Ascending aorta (tissue), 2 donors: Measurements from ENCODE around the gene TRIM46. TPM values are rescaled to one million over a fixed set of nuclear protein-coding genes. Genes with fewer than 3 reads are reported as not detected.

Source experiments
- DNase-seq, 2 donors: peaks; one replicate each; pipeline ENCODE4 v3.0.0-alpha.2; 2019; ENCODE audit warnings: low spot score in 2 of 2
- H3K27ac ChIP-seq, 2 donors: fragments of 200-600 bp; sonication (generic); one replicate each; pipeline ENCODE4 v1.5.1; 2016 to 2017; ENCODE audit warnings: mild to moderate bottlenecking in 1 of 2
- H3K27me3 ChIP-seq: fragments of 200-600 bp; sonication (generic); one replicate; pipeline ENCODE4 v1.5.1; 2017
- H3K36me3 ChIP-seq, 2 donors: fragments of 200-600 bp; sonication (generic); one replicate each; pipeline ENCODE4 v1.5.1; 2016
- H3K4me1 ChIP-seq, 2 donors: fragments of 200-600 bp; sonication (generic); one replicate each; pipeline ENCODE4 v1.5.1; 2016 to 2017; ENCODE audit warnings: mild to moderate bottlenecking in 1 of 2
- H3K4me3 ChIP-seq, 2 donors: fragments of 200-600 bp; sonication (generic); one replicate each; pipeline ENCODE4 v1.5.1; 2016 to 2017; ENCODE audit warnings: mild to moderate bottlenecking in 1 of 2
- H3K9me3 ChIP-seq, 2 donors: fragments of 200-600 bp; sonication (generic); one replicate each; pipeline ENCODE4 v1.5.1; 2016
- intact Hi-C: fragments of 100-400 bp; cut with DNase I; formaldehyde crosslinking; loops from one replicate; pipeline ENCODE4 v1.15.1; 2023
- total RNA-seq: library from RNA; depleted of rRNA; stranded (reverse); fragments of >200 nt; gene quantifications from one replicate; pipeline ENCODE4 v1.1.0, GENCODE V29; 2016
- TF ChIP-seq, protein P1 (sequence below), 3 experiments: fragments of 200-600 bp in 2 of 3; fragments of 450-650 bp in 1 of 3; sonication (generic) in 2 of 3; IDR thresholded peaks; one replicate each; pipeline ENCODE4 v1.5.1; 2016 to 2019; ENCODE audit warnings: antibody characterized with exemption in 3 of 3, mild to moderate bottlenecking in 1 of 3, moderate library complexity in 1 of 3

TRIM46 gene
- total RNA-seq, 1 donor from 2014 or later: not detected

DNA sequence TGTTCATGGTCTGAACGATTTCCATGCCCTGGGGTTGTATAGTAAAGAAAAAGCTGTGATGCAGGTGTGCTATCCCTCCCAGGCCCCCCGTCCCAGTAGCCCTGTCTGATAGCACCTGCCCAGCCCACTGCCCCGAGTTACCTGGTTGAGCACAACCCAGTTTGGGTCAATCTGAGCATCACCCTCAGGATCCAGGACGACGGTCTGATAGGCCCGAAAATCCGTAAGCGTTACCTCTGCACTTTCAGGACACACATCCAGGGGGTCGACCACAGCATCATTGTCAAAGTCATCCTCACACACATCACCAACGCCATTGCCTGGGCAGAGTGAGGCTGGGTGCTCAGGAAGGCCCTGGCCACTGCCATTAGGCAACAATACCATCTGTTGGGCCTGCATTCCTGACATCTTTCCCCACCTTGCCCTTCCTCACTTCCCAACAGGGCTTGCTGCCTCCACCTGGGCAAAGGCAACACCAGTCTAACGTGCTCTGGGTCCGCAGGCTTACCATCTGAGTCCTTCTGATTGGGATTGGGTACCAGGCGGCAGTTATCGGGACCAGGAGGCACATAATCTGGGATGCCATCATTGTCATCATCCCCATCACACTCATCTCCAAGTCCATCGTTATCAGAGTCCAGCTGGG lies 24.4 kb downstream of the TRIM46 start:
- Histone ChIP-seq H3K4me3 (no peak overlapping the region), H3K4me1 (peaks cover 19% of the 10 kb centered on the region in 2 donors), H3K27me3 (no peaks in the 10 kb centered on the region), H3K36me3 (peaks cover 7 to 38% of the 10 kb centered on the region in 2 donors), H3K9me3 (no peaks in the 10 kb centered on the region), H3K27ac (no peak overlapping the region)
- no peak for DNase-seq
- TF ChIP-seq, protein P1, sequence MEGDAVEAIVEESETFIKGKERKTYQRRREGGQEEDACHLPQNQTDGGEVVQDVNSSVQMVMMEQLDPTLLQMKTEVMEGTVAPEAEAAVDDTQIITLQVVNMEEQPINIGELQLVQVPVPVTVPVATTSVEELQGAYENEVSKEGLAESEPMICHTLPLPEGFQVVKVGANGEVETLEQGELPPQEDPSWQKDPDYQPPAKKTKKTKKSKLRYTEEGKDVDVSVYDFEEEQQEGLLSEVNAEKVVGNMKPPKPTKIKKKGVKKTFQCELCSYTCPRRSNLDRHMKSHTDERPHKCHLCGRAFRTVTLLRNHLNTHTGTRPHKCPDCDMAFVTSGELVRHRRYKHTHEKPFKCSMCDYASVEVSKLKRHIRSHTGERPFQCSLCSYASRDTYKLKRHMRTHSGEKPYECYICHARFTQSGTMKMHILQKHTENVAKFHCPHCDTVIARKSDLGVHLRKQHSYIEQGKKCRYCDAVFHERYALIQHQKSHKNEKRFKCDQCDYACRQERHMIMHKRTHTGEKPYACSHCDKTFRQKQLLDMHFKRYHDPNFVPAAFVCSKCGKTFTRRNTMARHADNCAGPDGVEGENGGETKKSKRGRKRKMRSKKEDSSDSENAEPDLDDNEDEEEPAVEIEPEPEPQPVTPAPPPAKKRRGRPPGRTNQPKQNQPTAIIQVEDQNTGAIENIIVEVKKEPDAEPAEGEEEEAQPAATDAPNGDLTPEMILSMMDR (IDR thresholded peaks at IDR 0.05): no peak
- intact Hi-C loops: no loop called here

DNA sequence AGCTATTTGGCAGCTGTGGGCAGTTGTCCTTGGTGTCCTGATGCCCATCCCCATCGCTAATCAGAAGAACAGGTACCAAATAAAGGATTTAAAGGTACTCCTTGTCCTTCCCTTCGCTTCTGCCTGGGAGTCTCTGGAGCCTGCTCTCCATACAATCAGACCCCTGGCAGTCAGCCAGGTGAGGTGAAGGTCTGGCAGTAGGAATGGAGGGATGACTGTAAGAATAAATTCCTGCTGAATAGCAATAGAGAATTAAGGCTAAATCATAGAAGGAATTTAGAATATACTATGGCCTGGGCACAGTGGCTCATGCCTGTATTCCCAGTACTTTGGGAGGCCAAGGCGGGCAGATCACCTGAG lies 24.9 kb downstream of the TRIM46 start:
- Histone ChIP-seq H3K4me3 (no peak overlapping the region), H3K9me3 (no peaks in the 10 kb centered on the region), H3K27me3 (no peaks in the 10 kb centered on the region), H3K27ac (no peak overlapping the region), H3K4me1 (peaks cover 17 to 19% of the 10 kb centered on the region in 2 donors), H3K36me3 (peaks cover 7 to 38% of the 10 kb centered on the region in 2 donors)
- TF ChIP-seq, protein P1 (IDR thresholded peaks at IDR 0.05): no peak
- DNase-seq: no peak
- intact Hi-C loops: no loop called here

DNA sequence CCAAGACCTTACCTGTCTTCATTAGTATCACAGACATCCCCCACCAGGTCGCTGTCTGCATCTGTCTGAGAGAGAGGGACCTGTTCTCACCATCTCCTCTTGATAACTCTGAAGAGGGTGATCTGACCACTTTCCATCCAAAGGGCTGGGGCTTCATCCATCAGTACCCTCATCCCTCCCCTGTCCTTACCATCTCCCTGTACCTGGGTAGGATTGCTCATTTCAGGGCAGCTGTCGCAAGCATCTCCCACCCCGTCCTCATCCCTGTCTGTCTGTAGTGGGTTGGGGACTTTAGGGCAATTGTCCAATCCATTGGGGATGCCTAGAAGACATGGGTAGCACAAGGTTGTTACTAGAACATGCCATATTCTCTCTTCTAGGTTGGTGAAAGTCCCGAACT lies 26.1 kb downstream of the TRIM46 start:
- TF ChIP-seq, protein P1 (IDR thresholded peaks at IDR 0.05): no peak
- no peak overlapping the region for H3K4me3 ChIP-seq
- H3K9me3 ChIP-seq: no peaks in the 10 kb centered on the region
- H3K27me3 ChIP-seq: no peaks in the 10 kb centered on the region
- peaks cover 7 to 40% of the 10 kb centered on the region in 2 donors for H3K36me3 ChIP-seq
- intact Hi-C loops: no loop called here
- peaks cover 6 to 9% of the 10 kb centered on the region in 2 donors for H3K4me1 ChIP-seq
- DNase-seq: no peak
- H3K27ac ChIP-seq: no peak overlapping the region

DNA sequence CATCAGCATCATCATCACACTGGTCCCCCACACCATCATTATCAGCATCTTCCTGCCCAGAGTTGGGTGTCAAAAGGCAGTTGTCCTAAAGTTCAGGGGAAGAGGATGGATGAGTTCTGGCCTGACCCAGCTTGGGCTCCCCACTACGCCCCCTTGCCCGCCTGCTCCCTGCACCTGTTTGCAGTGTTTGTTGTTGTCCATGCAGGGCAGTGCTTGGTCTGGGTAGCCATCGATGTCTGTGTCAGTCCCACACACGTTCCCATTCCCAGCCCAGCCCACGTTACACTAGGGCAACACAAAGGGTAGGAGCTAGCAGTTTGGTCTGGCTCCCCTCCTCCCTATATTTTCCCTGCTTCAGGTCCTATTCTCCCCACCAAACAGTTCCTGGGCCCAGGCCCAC lies 27.3 kb downstream of the TRIM46 start:
- H3K9me3 ChIP-seq: no peaks in the 10 kb centered on the region
- H3K27me3 ChIP-seq: no peaks in the 10 kb centered on the region
- intact Hi-C loops: no loop called here
- TF ChIP-seq, protein P1 (IDR thresholded peaks at IDR 0.05): no peak
- H3K36me3 ChIP-seq: peaks cover 11 to 43% of the 10 kb centered on the region in 2 donors
- no peak overlapping the region for H3K4me3 ChIP-seq
- no peak for DNase-seq
- H3K4me1 ChIP-seq: no peaks in the 10 kb centered on the region
- H3K27ac ChIP-seq: no peak overlapping the region

DNA sequence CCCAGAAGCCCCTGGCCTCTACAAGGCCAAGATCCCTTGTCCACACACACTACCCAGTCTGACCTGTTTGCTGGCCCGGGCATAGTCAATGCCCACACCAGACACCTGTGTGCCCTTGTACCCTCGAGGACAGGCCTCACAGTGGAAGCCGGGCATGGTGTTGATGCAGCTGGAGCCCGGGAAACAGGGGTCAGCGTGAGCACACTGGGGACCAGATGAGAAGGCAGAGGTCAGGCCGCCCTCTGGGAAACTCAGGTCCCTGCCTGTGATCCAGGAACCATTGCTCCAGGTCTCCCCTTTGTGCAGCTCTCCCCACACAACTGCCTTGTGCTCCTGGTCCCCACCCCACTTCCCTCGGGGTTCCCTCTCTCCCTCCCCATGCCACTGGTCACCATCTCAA lies 28.5 kb downstream of the TRIM46 start:
- no peaks in the 10 kb centered on the region for H3K27me3 ChIP-seq
- H3K9me3 ChIP-seq: no peaks in the 10 kb centered on the region
- TF ChIP-seq, protein P1 (IDR thresholded peaks at IDR 0.05): no peak
- DNase-seq: no peak
- H3K27ac ChIP-seq: no peak overlapping the region
- H3K36me3 ChIP-seq: peaks cover 11 to 39% of the 10 kb centered on the region in 2 donors
- intact Hi-C loops: no loop called here
- H3K4me3 ChIP-seq: no peak overlapping the region
- H3K4me1 ChIP-seq: peaks cover 0 to 12% of the 10 kb centered on the region in 2 donors
